ENCODE data around the gene AAK1. TPM values are rescaled to one million over a fixed set of nuclear protein-coding genes. Genes with fewer than 3 reads are reported as not detected.

Gene AAK1
- total RNA-seq, 6 experiments from 2014 or later = 96.6 to 123 (median 108) TPM

DNA sequence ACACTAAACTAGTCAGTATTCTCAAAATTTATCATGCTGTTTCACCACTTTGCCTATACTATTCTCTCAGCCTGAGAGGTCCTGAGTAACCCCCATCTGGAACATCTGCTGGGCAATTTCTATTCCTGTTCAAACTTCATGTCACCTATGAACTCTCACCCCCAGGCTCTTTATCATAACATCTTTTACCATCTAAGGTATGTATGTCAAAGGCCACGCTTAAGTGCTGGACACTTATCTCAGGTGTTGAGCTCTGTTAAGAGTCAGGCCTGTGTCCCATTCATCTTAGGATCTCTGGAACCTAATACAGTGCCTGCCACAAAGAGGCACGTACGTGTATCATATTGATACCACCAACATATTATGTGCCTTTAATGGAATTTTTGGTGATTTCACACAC lies 4.9 kb downstream of the AAK1 start:
- H3K27me3 Mint-ChIP-seq (ENCODE audit: insufficient read depth) = no peaks in the 10 kb centered on the region; the same call in none of the 2 replicates
- H3K27ac Mint-ChIP-seq = no peak overlapping the region
- H3K4me1 Mint-ChIP-seq (ENCODE audit: low read depth) = peaks cover 47% of the 10 kb centered on the region
- TF ChIP-seq, protein P1, sequence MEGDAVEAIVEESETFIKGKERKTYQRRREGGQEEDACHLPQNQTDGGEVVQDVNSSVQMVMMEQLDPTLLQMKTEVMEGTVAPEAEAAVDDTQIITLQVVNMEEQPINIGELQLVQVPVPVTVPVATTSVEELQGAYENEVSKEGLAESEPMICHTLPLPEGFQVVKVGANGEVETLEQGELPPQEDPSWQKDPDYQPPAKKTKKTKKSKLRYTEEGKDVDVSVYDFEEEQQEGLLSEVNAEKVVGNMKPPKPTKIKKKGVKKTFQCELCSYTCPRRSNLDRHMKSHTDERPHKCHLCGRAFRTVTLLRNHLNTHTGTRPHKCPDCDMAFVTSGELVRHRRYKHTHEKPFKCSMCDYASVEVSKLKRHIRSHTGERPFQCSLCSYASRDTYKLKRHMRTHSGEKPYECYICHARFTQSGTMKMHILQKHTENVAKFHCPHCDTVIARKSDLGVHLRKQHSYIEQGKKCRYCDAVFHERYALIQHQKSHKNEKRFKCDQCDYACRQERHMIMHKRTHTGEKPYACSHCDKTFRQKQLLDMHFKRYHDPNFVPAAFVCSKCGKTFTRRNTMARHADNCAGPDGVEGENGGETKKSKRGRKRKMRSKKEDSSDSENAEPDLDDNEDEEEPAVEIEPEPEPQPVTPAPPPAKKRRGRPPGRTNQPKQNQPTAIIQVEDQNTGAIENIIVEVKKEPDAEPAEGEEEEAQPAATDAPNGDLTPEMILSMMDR (IDR thresholded peaks at IDR 0.05) = no peak
- H3K4me3 Mint-ChIP-seq = no peak overlapping the region
- H3K9me3 Mint-ChIP-seq = no peaks in the 10 kb centered on the region
- H3K36me3 Mint-ChIP-seq (ENCODE audit: low read depth) = peaks cover 53% of the 10 kb centered on the region
- no peak for DNase-seq

DNA sequence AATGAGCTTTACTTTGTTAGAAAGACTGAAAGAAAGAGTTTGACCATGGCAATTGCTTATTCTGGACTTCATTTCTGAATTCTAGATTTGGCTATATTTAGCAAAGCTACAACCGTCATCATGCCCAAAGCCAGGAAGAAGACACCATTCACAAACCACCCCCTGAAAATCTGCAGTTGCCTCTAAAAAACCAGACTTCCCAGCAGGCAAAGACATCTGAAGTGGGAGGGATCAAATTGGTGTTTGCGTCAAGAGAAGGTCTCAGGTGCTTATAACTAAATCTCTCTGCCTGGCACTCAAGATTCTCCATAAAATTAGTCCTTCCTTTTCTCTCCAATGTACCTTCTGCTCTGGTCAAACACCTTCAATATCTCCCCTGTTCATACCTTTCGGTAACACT lies 5.6 kb downstream of the AAK1 start:
- Mint-ChIP-seq H3K9me3 (no peaks in the 10 kb centered on the region), H3K4me1 (ENCODE audit: low read depth) (peaks cover 47% of the 10 kb centered on the region), H3K27ac (0 out of 2 replicates have a peak overlapping the region, but pooled peaks have one; percentile 8), H3K27me3 (ENCODE audit: insufficient read depth) (no peaks in the 10 kb centered on the region; the same call in 1 of the 2 replicates), H3K4me3 (no peak overlapping the region), H3K36me3 (ENCODE audit: low read depth) (peaks cover 53% of the 10 kb centered on the region)
- TF ChIP-seq, protein P1 (IDR thresholded peaks at IDR 0.05) = no peak
- no peak for DNase-seq

DNA sequence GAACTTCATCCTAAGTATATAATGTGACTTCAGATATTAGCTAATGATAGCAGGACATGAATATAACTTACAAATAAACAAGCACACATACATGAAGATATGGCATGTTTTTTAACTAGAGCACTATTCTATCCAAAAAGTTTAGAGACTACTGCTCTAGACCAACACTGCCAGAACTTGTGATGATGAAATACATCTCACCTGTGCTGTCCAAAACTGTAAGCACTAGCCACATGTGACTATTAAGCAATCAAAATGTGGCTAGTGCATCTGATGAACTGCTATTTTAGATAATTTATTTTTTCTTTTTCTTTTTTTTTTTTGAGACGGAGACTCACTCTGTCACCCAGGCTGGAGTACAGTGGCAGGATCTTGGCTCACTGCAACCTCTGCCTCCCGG lies 7.1 kb downstream of the AAK1 start:
- no peak overlapping the region for H3K4me3 Mint-ChIP-seq

DNA sequence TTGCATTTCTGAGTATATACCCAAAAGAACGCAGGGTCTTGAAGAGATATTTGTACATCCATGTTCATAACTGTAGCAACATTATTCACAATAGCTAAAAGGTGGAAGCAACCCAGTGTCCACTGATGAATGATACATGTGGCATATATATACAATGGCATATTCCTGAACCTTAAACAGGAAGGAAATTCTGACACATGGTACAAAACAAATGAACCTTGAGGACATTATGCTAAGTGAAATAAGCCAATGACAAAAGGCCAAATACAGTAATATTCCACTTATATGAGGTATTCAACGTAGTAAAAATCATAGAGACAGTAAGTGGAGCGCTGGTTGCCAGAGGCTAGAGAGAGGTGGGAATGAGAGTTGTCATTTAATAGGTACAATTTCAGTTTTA lies 8.1 kb downstream of the AAK1 start:
- H3K36me3 Mint-ChIP-seq (ENCODE audit: low read depth) = peaks cover 29% of the 10 kb centered on the region
- no peak overlapping the region for H3K4me3 Mint-ChIP-seq
- no peak for DNase-seq
- H3K27ac Mint-ChIP-seq = no peak overlapping the region
- H3K9me3 Mint-ChIP-seq = no peaks in the 10 kb centered on the region
- H3K4me1 Mint-ChIP-seq (ENCODE audit: low read depth) = peaks cover 44% of the 10 kb centered on the region
- TF ChIP-seq, protein P1 (IDR thresholded peaks at IDR 0.05) = no peak
- H3K27me3 Mint-ChIP-seq (ENCODE audit: insufficient read depth) = no peaks in the 10 kb centered on the region; the same call in 1 of the 2 replicates

More for the DNA sequence above, 7.1 kb downstream of the AAK1 start:
- Mint-ChIP-seq H3K9me3 (no peaks in the 10 kb centered on the region), H3K27ac (no peak overlapping the region), H3K4me1 (ENCODE audit: low read depth) (peaks cover 44% of the 10 kb centered on the region), H3K36me3 (ENCODE audit: low read depth) (peaks cover 38% of the 10 kb centered on the region), H3K27me3 (ENCODE audit: insufficient read depth) (no peaks in the 10 kb centered on the region; the same call in 1 of the 2 replicates)
- TF ChIP-seq, protein P1 (IDR thresholded peaks at IDR 0.05) = no peak
- no peak for DNase-seq

DNA sequence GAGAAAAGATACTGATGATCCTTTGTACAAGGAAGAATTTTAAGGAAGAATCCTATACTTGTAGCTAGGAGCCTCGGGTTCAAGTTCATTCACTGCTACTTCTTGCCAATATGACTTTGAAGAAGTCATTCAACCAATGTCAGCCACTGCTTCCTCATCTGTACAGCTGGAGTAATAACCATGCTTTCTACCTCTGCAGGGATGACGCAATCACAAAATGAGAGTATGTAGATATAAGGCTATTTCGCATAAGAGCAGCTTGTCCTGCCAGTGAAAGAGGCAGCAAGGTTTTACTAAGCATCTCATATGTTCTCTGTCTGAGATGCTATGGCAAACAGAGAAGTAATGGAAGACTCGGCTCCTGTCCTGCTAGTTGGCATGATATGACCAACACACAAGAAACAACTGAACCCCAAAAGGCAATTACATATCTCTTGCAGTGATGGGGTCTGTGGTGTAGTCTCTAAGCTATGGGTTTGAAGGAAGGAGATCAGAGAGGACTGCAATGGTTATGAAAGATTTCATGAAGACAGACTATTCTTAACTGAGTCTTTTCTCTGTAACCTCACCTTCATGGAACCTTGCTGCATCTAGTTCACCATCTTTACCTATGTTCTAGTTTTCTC lies 9.2 kb downstream of the AAK1 start:
- DNase-seq = no peak
- Mint-ChIP-seq H3K4me3 (no peak overlapping the region), H3K27ac (no peak overlapping the region), H3K4me1 (ENCODE audit: low read depth) (peaks cover 33% of the 10 kb centered on the region), H3K9me3 (no peaks in the 10 kb centered on the region), H3K36me3 (ENCODE audit: low read depth) (peaks cover 19% of the 10 kb centered on the region), H3K27me3 (ENCODE audit: insufficient read depth) (no peaks in the 10 kb centered on the region; the same call in 1 of the 2 replicates)
- TF ChIP-seq, protein P1 (IDR thresholded peaks at IDR 0.05) = no peak

Data from HFFc6 (cell line).